ENCODE data around the gene CTRB1. TPM values are rescaled to one million over a fixed set of nuclear protein-coding genes. Genes with fewer than 3 reads are reported as not detected.
"Not testable (repeated sequence)": the region's sequence is repeated elsewhere in the genome, so short reads cannot be mapped to it uniquely, and the experiment has no call there.

The CTRB1 gene
- total and polyA plus RNA-seq, 2 experiments from 2014 or later, result 0.21 TPM; not detected in 1

DNA sequence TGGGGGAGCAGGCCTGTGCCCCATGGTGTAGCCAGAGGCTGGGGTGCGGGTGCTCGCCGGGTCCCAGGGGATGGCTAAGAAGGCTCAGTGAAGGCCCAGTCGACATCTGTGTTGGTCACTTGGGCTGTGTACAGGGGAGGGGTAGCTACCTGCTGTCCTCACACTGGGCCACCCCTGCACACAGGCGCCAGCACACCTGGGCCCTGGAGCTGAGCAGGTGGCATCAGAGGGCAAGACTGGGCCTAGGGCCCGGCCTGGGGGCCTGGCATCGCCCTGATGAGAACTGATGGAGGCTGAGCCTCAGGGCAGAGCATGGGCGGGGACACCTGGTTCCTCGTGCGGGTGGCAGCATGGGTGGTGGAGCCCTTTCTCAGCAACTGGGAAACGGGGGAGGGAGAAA lies 11.0 kb upstream of the CTRB1 start:
- Histone ChIP-seq H3K4me1 (ENCODE audit: insufficient read depth) (no peaks in the 10 kb centered on the region), H3K27me3 (no peaks in the 10 kb centered on the region), H3K27ac (no peak overlapping the region), H3K79me2 (no peaks in the 10 kb centered on the region), H3K9me2 (replicated peaks; ENCODE audit: insufficient read depth) (no peaks in the 10 kb centered on the region), H3K36me3 (replicated peaks; ENCODE audit: insufficient read depth, low read depth) (no peaks in the 10 kb centered on the region), H4K20me1 (ENCODE audit: insufficient read depth, poor library complexity, severe bottlenecking) (no peaks in the 10 kb centered on the region), H2AFZ (no peak overlapping the region), H3K9me3 (ENCODE audit: low read depth) (no peaks in the 10 kb centered on the region), H3K4me2 (no peak overlapping the region), H3K4me3 (no peak overlapping the region)
- DNase-seq (ENCODE audit: low spot score), result no peak
- TF ChIP-seq EZH2 (IDR thresholded peaks at IDR 0.05; ENCODE audit: borderline replicate concordance), result no peak
- TF ChIP-seq EZH2phosphoT487 (IDR thresholded peaks at IDR 0.05; ENCODE audit: low read depth, severe bottlenecking, unreplicated experiment), result no peak
- no peak for TF ChIP-seq CTCF (IDR thresholded peaks at IDR 0.05; ENCODE audit: poor library complexity)
- WGBS (ENCODE audit: low lambda C conversion rate, missing lambda C conversion rate), result 92% methylated on average over 11 of the region's 11 CpGs

GRCh38 chr16:75208242-75208825 lies 10.5 kb upstream of the CTRB1 start:
- H3K27me3 ChIP-seq, result no peaks in the 10 kb centered on the region
- TF ChIP-seq CTCF (IDR thresholded peaks at IDR 0.05; ENCODE audit: poor library complexity) (no peak), EZH2 (IDR thresholded peaks at IDR 0.05; ENCODE audit: borderline replicate concordance) (no peak), EZH2phosphoT487 (IDR thresholded peaks at IDR 0.05; ENCODE audit: low read depth, severe bottlenecking, unreplicated experiment) (no peak)
- no peak overlapping the region for H3K4me2 ChIP-seq
- no peaks in the 10 kb centered on the region for H3K9me3 ChIP-seq (ENCODE audit: low read depth)
- DNase-seq (ENCODE audit: low spot score), result no peak
- H3K4me3 ChIP-seq, result no peak overlapping the region
- no peaks in the 10 kb centered on the region for H3K4me1 ChIP-seq (ENCODE audit: insufficient read depth)
- no peaks in the 10 kb centered on the region for H3K9me2 ChIP-seq (replicated peaks; ENCODE audit: insufficient read depth)
- no peaks in the 10 kb centered on the region for H3K36me3 ChIP-seq (replicated peaks; ENCODE audit: insufficient read depth, low read depth)
- 83% methylated on average over 13 of the region's 13 CpGs for WGBS (ENCODE audit: low lambda C conversion rate, missing lambda C conversion rate)
- no peak overlapping the region for H3K27ac ChIP-seq
- no peak overlapping the region for H2AFZ ChIP-seq
- H3K79me2 ChIP-seq, result no peaks in the 10 kb centered on the region
- no peaks in the 10 kb centered on the region for H4K20me1 ChIP-seq (ENCODE audit: insufficient read depth, poor library complexity, severe bottlenecking)

- H3K27me3 ChIP-seq, result no peaks in the 10 kb centered on the region
- H3K9me3 ChIP-seq (ENCODE audit: low read depth), result no peaks in the 10 kb centered on the region
- WGBS (ENCODE audit: low lambda C conversion rate, missing lambda C conversion rate), result 90% methylated on average over 27 of the region's 27 CpGs
- H3K9me2 ChIP-seq (replicated peaks; ENCODE audit: insufficient read depth), result no peaks in the 10 kb centered on the region
- no peak for TF ChIP-seq CTCF (IDR thresholded peaks at IDR 0.05; ENCODE audit: poor library complexity)
- no peak for TF ChIP-seq EZH2phosphoT487 (IDR thresholded peaks at IDR 0.05; ENCODE audit: low read depth, severe bottlenecking, unreplicated experiment)
- TF ChIP-seq EZH2 (IDR thresholded peaks at IDR 0.05; ENCODE audit: borderline replicate concordance), result no peak
- no peak overlapping the region for H3K27ac ChIP-seq
- H3K36me3 ChIP-seq (replicated peaks; ENCODE audit: insufficient read depth, low read depth), result no peaks in the 10 kb centered on the region
- no peak overlapping the region for H2AFZ ChIP-seq
- no peaks in the 10 kb centered on the region for H3K79me2 ChIP-seq
- H3K4me3 ChIP-seq, result no peak overlapping the region
- no peak overlapping the region for H3K4me2 ChIP-seq
- H4K20me1 ChIP-seq (ENCODE audit: insufficient read depth, poor library complexity, severe bottlenecking), result no peaks in the 10 kb centered on the region
- no peaks in the 10 kb centered on the region for H3K4me1 ChIP-seq (ENCODE audit: insufficient read depth)
- DNase-seq (ENCODE audit: low spot score), result no peak
Observed at GRCh38 chr16:75208861-75209505, 9.8 kb upstream of the CTRB1 start.

DNA sequence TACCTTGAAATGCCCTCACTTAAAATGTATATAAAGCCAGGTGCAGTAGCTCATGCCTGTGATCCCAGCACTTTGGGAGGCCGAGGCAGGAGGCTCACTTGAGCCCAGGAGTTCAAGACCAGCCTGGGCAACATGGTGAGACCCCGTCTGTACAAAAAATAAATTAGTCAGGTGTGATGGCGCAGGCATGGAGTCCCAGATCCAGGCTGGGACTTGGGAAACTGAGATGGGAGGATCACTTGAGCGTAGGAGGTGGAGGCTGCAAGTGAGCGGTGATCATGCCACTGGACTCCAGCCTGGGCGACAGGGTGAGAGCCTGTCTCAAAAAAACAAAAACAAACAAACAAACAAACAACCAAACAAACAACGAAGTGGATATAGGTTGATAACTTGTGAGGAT lies 9.3 kb upstream of the CTRB1 start:
- not testable (repeated sequence) for H3K4me3 ChIP-seq; H2AFZ ChIP-seq; H3K4me1 ChIP-seq (ENCODE audit: insufficient read depth); H4K20me1 ChIP-seq (ENCODE audit: insufficient read depth, poor library complexity, severe bottlenecking); H3K27me3 ChIP-seq; DNase-seq (ENCODE audit: low spot score); H3K36me3 ChIP-seq (replicated peaks; ENCODE audit: insufficient read depth, low read depth); H3K27ac ChIP-seq; H3K4me2 ChIP-seq; H3K79me2 ChIP-seq; H3K9me3 ChIP-seq (ENCODE audit: low read depth); H3K9me2 ChIP-seq (replicated peaks; ENCODE audit: insufficient read depth)
- WGBS (ENCODE audit: low lambda C conversion rate, missing lambda C conversion rate), result 87% methylated on average over 7 of the region's 7 CpGs

All from hepatocyte (in vitro differentiated cells).